CD14-positive monocyte (primary cell): ENCODE measurements around the gene TRNT1. TPM values are rescaled to one million over a fixed set of nuclear protein-coding genes. Genes with fewer than 3 reads are reported as not detected.
A peak's percentile ranks its signal among the peaks of the same experiment; 100 is the strongest.

Experiments
- DNase-seq, 3 donors: peaks; one replicate each; pipeline ENCODE4 v3.0.0-alpha.2; 2011 to 2022
- H2AFZ ChIP-seq: 2 replicates; pipeline ENCODE4 v1.6.0; 2012; ENCODE audit warnings: mild to moderate bottlenecking, low read depth, low read length, inconsistent platforms; ENCODE audit not compliant: insufficient read depth, poor library complexity, severe bottlenecking
- H3K27ac ChIP-seq, 2 donors: 1 replicate in 1 of 2; 2 replicates in 1 of 2; pipeline ENCODE4 v1.5.1; 2012 to 2013; ENCODE audit warnings: low read length in 2 of 2, control low read depth in 1 of 2, inconsistent platforms in 1 of 2, low read depth in 1 of 2, mild to moderate bottlenecking in 1 of 2
- H3K27me3 ChIP-seq, 2 donors: one replicate each; pipeline versions ENCODE4 v1.6.0 to v1.6.1; 2011 to 2013; ENCODE audit warnings: low read length in 2 of 2; ENCODE audit not compliant: control insufficient read depth in 2 of 2, insufficient read depth in 2 of 2
- H3K36me3 ChIP-seq, 2 donors: replicated peaks in 1 of 2; 1 replicate in 1 of 2; 2 replicates in 1 of 2; pipeline versions ENCODE4 v1.5.1 to v1.6.1; 2012 to 2013; ENCODE audit warnings: low read length in 2 of 2, control low read depth in 1 of 2, inconsistent platforms in 1 of 2, mild to moderate bottlenecking in 1 of 2; ENCODE audit not compliant: insufficient read depth in 2 of 2, control insufficient read depth in 1 of 2
- H3K4me1 ChIP-seq, 2 donors: 1 replicate in 1 of 2; 2 replicates in 1 of 2; pipeline versions ENCODE4 v1.5.1 to v1.6.1; 2012 to 2013; ENCODE audit warnings: low read length in 2 of 2, control low read depth in 1 of 2, inconsistent platforms in 1 of 2, mild to moderate bottlenecking in 1 of 2, moderate library complexity in 1 of 2; ENCODE audit not compliant: insufficient read depth in 2 of 2, control insufficient read depth in 1 of 2
- H3K4me2 ChIP-seq: replicated peaks from 2 replicates; pipeline ENCODE3; 2012; ENCODE audit warnings: low read length, moderate library complexity, mild to moderate bottlenecking; ENCODE audit not compliant: poor library complexity, severe bottlenecking; ENCODE audit errors: extremely low read depth
- H3K4me3 ChIP-seq, 3 experiments: fragments of 200-600 bp in 1 of 3; sonication (generic) in 1 of 3; replicated peaks in 1 of 3; 1 replicate in 2 of 3; 2 replicates in 1 of 3; pipeline ENCODE4 v1.5.1; 2011 to 2013; ENCODE audit warnings: low read length in 3 of 3, mild to moderate bottlenecking in 3 of 3, control low read depth in 2 of 3, low read depth in 2 of 3, inconsistent platforms in 1 of 3, moderate library complexity in 1 of 3
- H3K79me2 ChIP-seq: 2 replicates; pipeline ENCODE4 v1.6.0; 2012; ENCODE audit warnings: mild to moderate bottlenecking, control low read depth, inconsistent platforms, low read length, moderate library complexity; ENCODE audit not compliant: insufficient read depth
- H3K9ac ChIP-seq: 2 replicates; pipeline ENCODE4 v1.6.0; 2017; ENCODE audit warnings: low read length, mild to moderate bottlenecking; ENCODE audit not compliant: insufficient read depth, poor library complexity, severe bottlenecking
- H3K9me3 ChIP-seq, 2 donors: replicated peaks in 1 of 2; 1 replicate in 1 of 2; 2 replicates in 1 of 2; pipeline versions ENCODE4 v1.5.1 to v1.6.1; 2012 to 2013; ENCODE audit warnings: low read length in 2 of 2, control low read depth in 1 of 2; ENCODE audit not compliant: control insufficient read depth in 1 of 2, insufficient read depth in 1 of 2
- H4K20me1 ChIP-seq: 2 replicates; pipeline ENCODE4 v1.6.0; 2012; ENCODE audit warnings: mild to moderate bottlenecking, low read length, control low read depth, moderate library complexity; ENCODE audit not compliant: insufficient read depth
- H3K27ac Mint-ChIP-seq, 7 donors: one replicate each; pipeline ENCODE4 v1.8.0; 2020; ENCODE audit warnings: mild to moderate bottlenecking in 7 of 7, mixed read lengths in 7 of 7, moderate library complexity in 6 of 7, inconsistent platforms in 2 of 7
- H3K27me3 Mint-ChIP-seq, 3 donors: one replicate each; pipeline ENCODE4 v1.8.0; 2021 to 2022; ENCODE audit warnings: low read depth in 3 of 3, mild to moderate bottlenecking in 3 of 3, mixed read lengths in 3 of 3, moderate library complexity in 3 of 3, inconsistent platforms in 1 of 3
- H3K36me3 Mint-ChIP-seq, 2 donors: one replicate each; pipeline ENCODE4 v1.8.0; 2020; ENCODE audit warnings: mixed read lengths in 2 of 2, inconsistent platforms in 1 of 2, mild to moderate bottlenecking in 1 of 2
- H3K4me1 Mint-ChIP-seq: one replicate; pipeline ENCODE4 v1.8.0; 2020; ENCODE audit warnings: mild to moderate bottlenecking, mixed read lengths
- H3K4me3 Mint-ChIP-seq, 2 donors: one replicate each; pipeline ENCODE4 v1.8.0; 2020; ENCODE audit warnings: mild to moderate bottlenecking in 2 of 2, mixed read lengths in 2 of 2, moderate library complexity in 1 of 2
- H3K9me3 Mint-ChIP-seq, 7 donors: one replicate each; pipeline ENCODE4 v1.8.0; 2020 to 2022; ENCODE audit warnings: mixed read lengths in 7 of 7, mild to moderate bottlenecking in 6 of 7, moderate library complexity in 6 of 7, inconsistent platforms in 2 of 7
- CTCF ChIP-seq: fragments of 200-600 bp; IDR thresholded peaks from one replicate; pipeline ENCODE4 v1.8.0; 2022; ENCODE audit warnings: antibody characterized with exemption, mild to moderate bottlenecking
- WGBS: methylation state at CpG from one replicate; pipeline ENCODE4 v1.1.5; 2013; ENCODE audit warnings: missing lambda C conversion rate; ENCODE audit not compliant: insufficient coverage; 5-methylcytosine and 5-hydroxymethylcytosine counted together
- intact Hi-C, 2 donors: fragments of 100-400 bp; cut with micrococcal nuclease; formaldehyde crosslinking; loops; one replicate each; pipeline versions ENCODE4 v1.15.0 to v1.15.1; 2023
- polyA plus RNA-seq, 3 donors: library from polyadenylated mRNA; depleted of rRNA in 1 of 3; unstranded in 2 of 3; stranded (reverse) in 1 of 3; fragments of 300-500 nt in 2 of 3; fragments of >200 nt in 1 of 3; fragmentation: Illumina TruSeq in 2 of 3; gene quantifications; 1 replicate in 2 of 3; 2 replicates in 1 of 3; pipeline ENCODE4 v1.2.3, GENCODE V29; 2012 to 2021

The TRNT1 gene
- polyA plus RNA-seq, 3 donors: 4.4 to 15.8 (median 10.3) TPM

DNA sequence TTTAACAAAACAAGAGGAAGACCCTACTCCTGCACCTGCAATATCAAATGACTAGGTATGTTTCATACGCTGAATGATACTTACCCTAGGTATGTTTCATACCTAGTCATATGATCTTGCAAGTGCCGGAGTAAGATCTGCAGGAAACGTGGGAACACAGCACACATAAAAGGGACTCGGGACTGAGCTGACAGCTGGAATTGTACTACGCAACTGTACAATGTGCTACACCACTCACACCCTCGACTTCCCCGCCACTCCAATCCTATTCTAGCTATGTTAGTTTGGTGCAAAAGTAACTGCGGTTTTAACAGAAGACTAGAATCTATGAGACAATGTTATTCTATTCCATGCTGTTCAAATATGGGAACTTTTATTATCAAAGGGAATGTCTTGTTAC lies 30.7 kb downstream of the TRNT1 start:
- Mint-ChIP-seq H3K27me3 (no peaks in the 10 kb centered on the region), H3K27ac (peak overlapping the region in 1 of 7 donors; percentile 17), H3K4me1 (no peaks in the 10 kb centered on the region), H3K36me3 (peaks cover 83 to 89% of the 10 kb centered on the region in 2 donors), H3K9me3 (no peaks in the 10 kb centered on the region), H3K4me3 (no peak overlapping the region)
- Histone ChIP-seq H3K27ac (no peak overlapping the region), H2AFZ (no peak overlapping the region), H3K79me2 (no peaks in the 10 kb centered on the region), H3K4me2 (no peak overlapping the region), H3K27me3 (no peaks in the 10 kb centered on the region), H3K36me3 (peaks cover 93 to 100% of the 10 kb centered on the region in 2 donors), H3K4me1 (no peaks in the 10 kb centered on the region), H3K9ac (no peak overlapping the region), H3K9me3 (no peaks in the 10 kb centered on the region), H3K4me3 (no peak overlapping the region), H4K20me1 (peaks cover 44% of the 10 kb centered on the region)
- TF ChIP-seq CTCF: no peak
- intact Hi-C loops: no loop called here
- DNase-seq: no peak
- WGBS: 100% methylated on average over 3 of the region's 8 CpGs

DNA sequence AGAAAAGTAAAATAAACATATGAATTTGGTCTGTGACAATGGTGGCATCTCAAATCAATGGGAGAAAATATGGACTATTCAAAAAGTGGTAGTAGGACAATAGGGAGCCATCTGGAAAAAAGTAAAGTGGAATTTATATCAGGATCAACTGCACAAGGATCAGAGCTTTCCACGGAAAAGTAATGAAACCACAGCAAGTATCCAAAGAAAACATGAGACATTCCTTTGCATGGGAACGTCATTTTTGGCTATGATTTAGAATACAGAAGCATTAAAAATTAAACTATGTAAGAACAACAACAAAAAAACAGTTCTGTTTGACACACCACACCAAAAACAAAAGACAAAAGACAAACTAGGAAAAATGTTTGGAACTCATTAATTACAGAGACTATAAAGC lies 34.1 kb downstream of the TRNT1 start:
- no peaks in the 10 kb centered on the region for H3K9me3 ChIP-seq
- H3K9me3 Mint-ChIP-seq: no peaks in the 10 kb centered on the region
- H3K4me3 ChIP-seq: no peak overlapping the region
- H3K4me3 Mint-ChIP-seq: no peak overlapping the region
- WGBS: no CpG with 5 or more reads among the region's 2 CpGs
- peaks cover 87% of the 10 kb centered on the region in 2 donors for H3K36me3 Mint-ChIP-seq
- no peak overlapping the region for H3K9ac ChIP-seq
- H4K20me1 ChIP-seq: peaks cover 32% of the 10 kb centered on the region
- H3K4me1 ChIP-seq: no peaks in the 10 kb centered on the region
- H3K27me3 ChIP-seq: no peaks in the 10 kb centered on the region
- no peaks in the 10 kb centered on the region for H3K4me1 Mint-ChIP-seq
- no peak for TF ChIP-seq CTCF
- H3K27me3 Mint-ChIP-seq: no peaks in the 10 kb centered on the region
- H3K36me3 ChIP-seq: peaks cover 93 to 100% of the 10 kb centered on the region in 2 donors
- DNase-seq: no peak
- peak overlapping the region in 3 of 7 donors; percentile 34 to 68 (median 40) for H3K27ac Mint-ChIP-seq
- intact Hi-C loops: no loop called here
- no peak overlapping the region for H2AFZ ChIP-seq
- no peak overlapping the region for H3K4me2 ChIP-seq
- no peak overlapping the region for H3K27ac ChIP-seq
- no peaks in the 10 kb centered on the region for H3K79me2 ChIP-seq
